HG02571 (cell line): Measurements from ENCODE around the gene HDAC7.

ENCODE experiments used
- ATAC-seq: cut with Tn5 transposase; IDR thresholded peaks from one replicate; pipeline ENCODE4 v1.9.1; 2021; ENCODE audit warnings: mild to moderate bottlenecking, moderate library complexity; ENCODE audit not compliant: unreplicated experiment

HDAC7 gene

GRCh38 chr12:47798382-47798948 is 21.2 kb downstream of the HDAC7 start:
- ATAC-seq: no peak

- no peak for ATAC-seq
Measured at GRCh38 chr12:47797441-47797840, 22.3 kb downstream of the HDAC7 start.

GRCh38 chr12:47795814-47796411 is 23.8 kb downstream of the HDAC7 start:
- no peak for ATAC-seq

- ATAC-seq: no peak
Measured at GRCh38 chr12:47795121-47795813, 24.4 kb downstream of the HDAC7 start.

- ATAC-seq: no peak
Measured at GRCh38 chr12:47794679-47795078, 25.0 kb downstream of the HDAC7 start.

- no peak for ATAC-seq
Measured at GRCh38 chr12:47793015-47793681, 26.6 kb downstream of the HDAC7 start.

GRCh38 chr12:47791874-47792273 is 27.8 kb downstream of the HDAC7 start:
- no peak for ATAC-seq

- ATAC-seq: no peak
Measured at GRCh38 chr12:47791351-47791746, 28.4 kb downstream of the HDAC7 start.

- ATAC-seq: no peak
Measured at GRCh38 chr12:47790676-47791350, 28.9 kb downstream of the HDAC7 start.

GRCh38 chr12:47789712-47790489 is 29.8 kb downstream of the HDAC7 start:
- ATAC-seq: no peak

- no peak for ATAC-seq
Measured at GRCh38 chr12:47789141-47789540, 30.6 kb downstream of the HDAC7 start.

- ATAC-seq: no peak
Measured at GRCh38 chr12:47787596-47788319, 31.9 kb downstream of the HDAC7 start.

GRCh38 chr12:47786662-47787280 is 32.9 kb downstream of the HDAC7 start:
- no peak for ATAC-seq

GRCh38 chr12:47785887-47786661 is 33.6 kb downstream of the HDAC7 start:
- no peak for ATAC-seq

- ATAC-seq: no peak
Measured at GRCh38 chr12:47785036-47785886, 34.4 kb downstream of the HDAC7 start.

- no peak for ATAC-seq
Measured at GRCh38 chr12:47783821-47784819, 35.6 kb downstream of the HDAC7 start.
